HG03571 (cell line): ENCODE data around the gene OR2C3.
"Not testable (repeated sequence)": the region's sequence is repeated elsewhere in the genome, so short reads cannot be mapped to it uniquely, and the experiment has no call there.

Experiments used
- ATAC-seq: cut with Tn5 transposase; IDR thresholded peaks from one replicate; pipeline ENCODE4 v1.9.1; 2021; ENCODE audit not compliant: unreplicated experiment

OR2C3 gene

GRCh38 chr1:247536340-247536739 lies at the start of gene OR2C3:
OR2C3 (minus strand) TSS chr1:247536440; CDS start chr1:247532511, 3,929 bp downstream.
- ATAC-seq = no peak

- ATAC-seq = no peak
These were observed 42.8 kb upstream of the OR2C3 start for GRCh38 chr1:247578946-247579460.

GRCh38 chr1:247576514-247576913 lies 40.3 kb upstream of the OR2C3 start:
- no peak for ATAC-seq

GRCh38 chr1:247574664-247575063 lies 38.4 kb upstream of the OR2C3 start:
- ATAC-seq = no peak

GRCh38 chr1:247574236-247574635 lies 38.0 kb upstream of the OR2C3 start:
- ATAC-seq = no peak

- no peak for ATAC-seq
These were observed 26.0 kb upstream of the OR2C3 start for GRCh38 chr1:247562198-247562597.

GRCh38 chr1:247561711-247562110 lies 25.5 kb upstream of the OR2C3 start:
- no peak for ATAC-seq

- no peak for ATAC-seq
These were observed 21.9 kb upstream of the OR2C3 start for GRCh38 chr1:247557926-247558674.

- ATAC-seq = no peak
These were observed 16.0 kb upstream of the OR2C3 start for GRCh38 chr1:247552231-247552630.

- ATAC-seq = no peak
These were observed 15.5 kb upstream of the OR2C3 start for GRCh38 chr1:247551721-247552120.

- no peak for ATAC-seq
These were observed 12.5 kb upstream of the OR2C3 start, which contains the start of gene GCSAML for GRCh38 chr1:247548769-247549182. GCSAML (plus strand) TSS chr1:247549134; CDS start chr1:247549192, 58 bp downstream.

GRCh38 chr1:247548092-247548491 lies 11.9 kb upstream of the OR2C3 start:
- ATAC-seq = no peak

- ATAC-seq = no peak
These were observed 6.6 kb upstream of the OR2C3 start for GRCh38 chr1:247542811-247543210.

GRCh38 chr1:247540581-247540980 lies 4.3 kb upstream of the OR2C3 start:
- ATAC-seq = no peak

- no peak for ATAC-seq
These were observed 3.0 kb upstream of the OR2C3 start for GRCh38 chr1:247539215-247539614.

- no peak for ATAC-seq
These were observed 2.3 kb upstream of the OR2C3 start for GRCh38 chr1:247538561-247538960.

- ATAC-seq = no peak
These were observed 838 bp downstream of the OR2C3 start for GRCh38 chr1:247535402-247535801.

GRCh38 chr1:247531937-247532336 lies 4.3 kb downstream of the OR2C3 start:
- ATAC-seq = no peak

GRCh38 chr1:247530785-247531184 lies 5.5 kb downstream of the OR2C3 start:
- ATAC-seq = no peak

GRCh38 chr1:247529771-247530355 lies 6.4 kb downstream of the OR2C3 start:
- no peak for ATAC-seq

GRCh38 chr1:247528812-247529474 lies 7.3 kb downstream of the OR2C3 start:
- no peak for ATAC-seq

- ATAC-seq = not testable (repeated sequence)
These were observed 14.4 kb downstream of the OR2C3 start for GRCh38 chr1:247521886-247522285.
